Effector CD4-positive, alpha-beta T cell (primary cell): ENCODE results near the gene SART3.

Experiments
- DNase-seq: peaks from one replicate; pipeline ENCODE4 v3.0.0-alpha.2; 2020

SART3 gene

GRCh38 chr12:108482717-108483212 is 78.2 kb downstream of the SART3 start:
- DNase-seq, result no peak

DNA sequence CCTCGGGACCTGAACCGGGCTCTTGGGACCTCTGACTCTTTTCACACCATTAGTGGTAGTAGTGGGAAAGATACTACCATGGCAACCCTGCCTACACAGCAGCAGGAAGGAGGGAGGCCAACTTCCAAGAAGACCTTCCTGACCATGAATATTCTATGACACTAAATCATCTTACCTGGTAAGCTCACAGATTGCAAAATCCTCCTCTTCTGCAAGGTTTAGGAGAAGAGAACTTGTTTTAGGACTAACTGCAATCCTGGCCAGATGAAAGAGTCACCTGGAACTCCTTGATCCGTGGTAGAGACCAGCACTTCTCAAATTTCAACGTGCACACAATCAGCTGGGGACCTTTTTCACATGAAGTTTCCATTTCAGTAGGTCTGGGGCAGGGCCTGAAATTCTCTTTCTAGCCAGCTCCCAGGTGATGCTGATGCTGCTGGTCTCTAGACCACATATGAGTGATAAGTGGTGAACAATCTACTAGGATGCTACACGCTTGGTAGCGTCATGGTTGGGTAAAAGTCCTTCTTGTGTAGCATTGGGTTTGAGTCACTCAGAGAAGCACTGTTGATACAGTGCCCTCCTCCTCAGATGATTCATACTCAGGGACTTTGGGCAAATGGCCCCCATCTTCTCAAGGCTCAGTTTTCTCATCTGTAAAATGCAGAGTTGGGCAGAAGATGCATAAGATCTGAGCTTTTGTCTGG is 81.5 kb downstream of the SART3 start:
- DNase-seq, result no peak

DNA sequence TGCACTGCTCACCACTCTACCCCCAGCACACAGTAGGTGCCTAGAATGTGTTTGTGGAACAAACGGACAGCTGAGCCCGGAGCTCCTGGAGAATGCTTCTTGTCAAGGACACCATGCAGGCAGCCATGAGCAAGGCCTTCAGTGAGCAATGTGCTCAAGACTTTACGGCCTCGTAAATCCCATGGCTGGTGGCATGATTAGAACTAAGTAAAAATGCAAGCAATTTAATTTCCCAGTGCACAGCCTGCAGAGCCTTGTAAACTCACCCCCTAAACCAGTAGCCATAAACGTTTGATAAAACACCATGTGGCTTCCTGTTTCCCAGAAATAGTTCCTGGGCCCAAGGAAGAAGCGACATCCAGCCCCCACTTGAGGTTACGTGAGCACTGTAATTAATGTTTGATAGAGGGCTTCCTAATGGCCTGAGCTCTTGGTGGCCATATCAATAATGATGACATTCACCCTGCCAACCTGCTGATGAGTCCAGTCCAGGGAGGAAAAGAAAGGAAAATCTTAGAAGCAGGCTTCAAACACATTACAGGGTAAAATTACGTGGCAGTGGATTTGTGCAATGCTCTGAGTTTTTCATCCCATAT is 82.3 kb downstream of the SART3 start:
- no peak for DNase-seq

- DNase-seq, result no peak
Measured at GRCh38 chr12:108477881-108478259, 83.1 kb downstream of the SART3 start.

GRCh38 chr12:108477055-108477880 is 83.7 kb downstream of the SART3 start:
- no peak for DNase-seq

DNA sequence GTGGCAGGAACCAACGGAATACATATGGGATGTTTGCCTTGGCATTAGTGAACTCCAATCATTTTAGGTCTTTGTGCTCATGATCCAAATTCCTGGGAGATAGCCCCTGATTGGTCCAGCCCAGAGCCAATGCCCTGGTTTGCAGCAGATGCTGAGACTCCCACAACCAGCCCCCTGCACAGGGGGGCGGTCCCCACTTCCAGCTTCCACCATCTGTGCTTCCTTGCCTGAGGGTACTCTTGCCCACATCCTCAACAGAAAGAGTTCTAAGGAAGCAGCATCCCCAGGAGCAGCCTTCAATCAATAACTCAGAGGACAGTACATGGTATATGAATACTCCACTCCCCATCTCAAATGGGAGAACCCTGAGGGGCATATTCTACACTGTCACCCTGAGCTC is 85.6 kb downstream of the SART3 start:
- no peak for DNase-seq

- DNase-seq, result no peak
Measured at GRCh38 chr12:108473400-108474055, 87.4 kb downstream of the SART3 start.
